Pancreas (tissue), 10 donors: ENCODE data around the gene MRTFB. TPM values are rescaled to one million over a fixed set of nuclear protein-coding genes. Genes with fewer than 3 reads are reported as not detected.

Experiments
- ATAC-seq, 4 donors: fragments of 200-7000 bp; cut with Tn5 transposase; one replicate each; pipeline versions ENCODE4 v1.8.0 to v1.9.1; 2020; ENCODE audit warnings: mild to moderate bottlenecking in 4 of 4, moderate library complexity in 4 of 4
- DNase-seq, 6 donors: peaks; one replicate each; pipeline ENCODE4 v3.0.0-alpha.2; 2020
- FAIRE-seq: peaks from 2 replicates; lab custom pipeline; 2012; peaks lifted over from hg19 to GRCh38; lab: Jason Lieb, UNC
- H3K27ac ChIP-seq, 4 donors: fragments of 200-600 bp; sonication (generic); 1 replicate in 3 of 4; 2 replicates in 1 of 4; pipeline versions ENCODE4 v1.5.0 to v1.8.0; 2020
- H3K27me3 ChIP-seq, 4 donors: fragments of 200-600 bp; one replicate each; pipeline ENCODE4 v1.8.0; 2021
- H3K36me3 ChIP-seq, 3 donors: fragments of 200-600 bp; sonication (generic) in 1 of 3; one replicate each; pipeline versions ENCODE4 v1.5.0 to v1.8.0; 2020 to 2021
- H3K4me1 ChIP-seq, 3 donors: fragments of 200-600 bp; one replicate each; pipeline ENCODE4 v1.8.0; 2021
- H3K4me3 ChIP-seq, 4 donors: fragments of 200-600 bp; sonication (generic) in 2 of 4; one replicate each; pipeline versions ENCODE4 v1.5.0 to v1.8.0; 2020 to 2021
- H3K9me3 ChIP-seq, 4 donors: fragments of 200-600 bp; one replicate each; pipeline ENCODE4 v1.8.0; 2021
- CTCF ChIP-seq, 4 donors: fragments of 200-600 bp; sonication (generic) in 3 of 4; IDR thresholded peaks; one replicate each; pipeline versions ENCODE4 v1.5.0 to v1.8.0; 2021; ENCODE audit warnings: antibody characterized with exemption in 4 of 4
- WGBS, 2 donors: extraction: QIAGEN DNeasy Blood & Tissue Kit; methylation state at CpG; one replicate each; pipeline ENCODE4 v1.1.7; 2013; 5-methylcytosine and 5-hydroxymethylcytosine counted together
- intact Hi-C, 3 donors: fragments of 100-400 bp; cut with DNase I; formaldehyde crosslinking; loops; one replicate each; pipeline versions ENCODE4 v1.11.1 to v1.14.2; 2022
- polyA plus RNA-seq, 2 donors: library from polyadenylated mRNA; stranded (reverse); fragments of 200-250 nt; gene quantifications; one replicate each; pipeline ENCODE4 v1.2.3, GENCODE V29; 2013
- total RNA-seq, 6 donors: library from RNA; stranded (reverse); fragmentation: NEBNext Ultra II Directional in 4 of 6; extraction: Animal tissue kit (Norgen Biotek cat#: 25700) in 4 of 6; gene quantifications; one replicate each; pipeline versions ENCODE4 v1.2.1 to v1.2.4, GENCODE V29; 2021 to 2023
- donor health status: healthy with polysubstance abuse.
- donor health status: DM: no; HTN: no; CAD: no; lungs with moderate emphysema.
- donor health status: DM: no; HTN: no; CAD: no.
- donor health status: control.
- donor health status: control.
- donor health status: Bipolar disorder and iron deficiency.
- donor health status: DM: yes; HTN: yes; CAD: no.
- donor health status: DM: no; HTN: no; CAD: no.
- donor health status: DM: no; HTN: no; CAD: no.
- donor health status: DM: yes; HTN: yes; CAD: no.

MRTFB gene
- total and polyA plus RNA-seq, 8 donors = 8.7 to 36.6 (median 24.4) TPM

GRCh38 chr16:14219983-14220382 lies 148.9 kb downstream of the MRTFB start:
- H3K4me3 ChIP-seq = no peak overlapping the region
- DNase-seq (no peak), FAIRE-seq (no peak), ATAC-seq (no peak)
- TF ChIP-seq CTCF (IDR thresholded peaks at IDR 0.05) = no peak
- no peaks in the 10 kb centered on the region for H3K4me1 ChIP-seq
- no peaks in the 10 kb centered on the region for H3K27me3 ChIP-seq
- intact Hi-C loops = loop anchor here in 1 of 3 donors (5.0 kb wide), 1 partner anchor 193 kb away; no protein-coding TSS in a partner anchor
- 94 to 96% methylated on average over 3 of the region's 3 CpGs for WGBS, 2 donors
- no peak overlapping the region for H3K27ac ChIP-seq
- peaks cover 0 to 65% (median 0%) of the 10 kb centered on the region in 3 donors for H3K36me3 ChIP-seq
- no peaks in the 10 kb centered on the region for H3K9me3 ChIP-seq

GRCh38 chr16:14223632-14224031 lies 152.5 kb downstream of the MRTFB start:
- 95 to 97% methylated on average over 2 of the region's 2 CpGs for WGBS, 2 donors

GRCh38 chr16:14225457-14225856 lies 154.3 kb downstream of the MRTFB start:
- no peak for ATAC-seq
- H3K9me3 ChIP-seq = no peaks in the 10 kb centered on the region
- DNase-seq = no peak
- no peaks in the 10 kb centered on the region for H3K27me3 ChIP-seq
- H3K27ac ChIP-seq = no peak overlapping the region
- H3K4me3 ChIP-seq = no peak overlapping the region
- intact Hi-C loops = no loop called here
- no peak for TF ChIP-seq CTCF (IDR thresholded peaks at IDR 0.05)
- no peak for FAIRE-seq
- 93 to 98% methylated on average over 3 of the region's 3 CpGs for WGBS, 2 donors
- H3K4me1 ChIP-seq = no peaks in the 10 kb centered on the region
- peaks cover 0 to 42% (median 0%) of the 10 kb centered on the region in 3 donors for H3K36me3 ChIP-seq

More at GRCh38 chr16:14223632-14224031, 152.5 kb downstream of the MRTFB start:
- Histone ChIP-seq H3K27ac (no peak overlapping the region), H3K4me3 (no peak overlapping the region), H3K27me3 (no peaks in the 10 kb centered on the region), H3K4me1 (no peaks in the 10 kb centered on the region), H3K36me3 (peaks cover 0 to 59% (median 0%) of the 10 kb centered on the region in 3 donors), H3K9me3 (no peaks in the 10 kb centered on the region)
- ATAC-seq (no peak), DNase-seq (no peak), FAIRE-seq (no peak)
- no peak for TF ChIP-seq CTCF (IDR thresholded peaks at IDR 0.05)
- intact Hi-C loops = no loop called here

- DNase-seq (peak in 4 of 6 donors; percentile 27 to 60 (median 40)), ATAC-seq (peak; percentile 85 to 94 (median 88)), FAIRE-seq (no peak)
- Histone ChIP-seq H3K27me3 (no peaks in the 10 kb centered on the region), H3K9me3 (no peaks in the 10 kb centered on the region), H3K4me1 (peaks cover 0 to 13% (median 11%) of the 10 kb centered on the region in 3 donors), H3K36me3 (peaks cover 0 to 18% (median 6%) of the 10 kb centered on the region in 3 donors), H3K4me3 (peak overlapping the region in 1 of 4 donors; percentile 4), H3K27ac (peak overlapping the region; percentile 16 to 59 (median 36))
- intact Hi-C loops = no loop called here
- no peak for TF ChIP-seq CTCF (IDR thresholded peaks at IDR 0.05)
- WGBS, 2 donors = 18 to 19% methylated on average over 9 of the region's 9 CpGs
Measured at GRCh38 chr16:14232106-14232864, 161.2 kb downstream of the MRTFB start.

- ATAC-seq (no peak), FAIRE-seq (no peak), DNase-seq (no peak)
- Histone ChIP-seq H3K27ac (no peak overlapping the region), H3K4me3 (no peak overlapping the region), H3K4me1 (peaks cover 0 to 19% (median 13%) of the 10 kb centered on the region in 3 donors), H3K36me3 (peaks cover 0 to 34% (median 11%) of the 10 kb centered on the region in 3 donors), H3K9me3 (no peaks in the 10 kb centered on the region), H3K27me3 (no peaks in the 10 kb centered on the region)
- 95% methylated on average over 5 of the region's 5 CpGs for WGBS, 2 donors
- intact Hi-C loops = no loop called here
- TF ChIP-seq CTCF (IDR thresholded peaks at IDR 0.05) = no peak
Measured at GRCh38 chr16:14236401-14236800, 165.3 kb downstream of the MRTFB start.
